Endothelial cell of umbilical vein (primary cell): ENCODE data around the gene NDUFS5. TPM values are rescaled to one million over a fixed set of nuclear protein-coding genes. Genes with fewer than 3 reads are reported as not detected.
"Not testable (repeated sequence)": the region's sequence is repeated elsewhere in the genome, so short reads cannot be mapped to it uniquely, and the experiment has no call there.

Source experiments
- BruUV-seq: library from RNA; stranded (reverse); fragments of 400-500 nt; replicated peaks from 2 replicates; lab custom pipeline; 2021; lab: Mats Ljungman, UMichigan
- CTCF ChIA-PET: fragments of 300-600, 350-600 bp; sonication (Branson Sonifier 250); formaldehyde crosslinking; loops from one replicate; lab custom pipeline; 2021; ENCODE audit warnings: antibody characterized with exemption, inconsistent platforms; lab: Charles Lee
- POLR2A ChIA-PET: fragments of 300-600, 350-600 bp; sonication (Branson Sonifier 250); formaldehyde crosslinking; loops from one replicate; lab custom pipeline; 2021; ENCODE audit warnings: antibody characterized with exemption, inconsistent platforms; lab: Charles Lee
- DNase-seq: peaks from one replicate; pipeline ENCODE4 v3.0.0-alpha.2; 2011; ENCODE audit warnings: low read depth, low spot score
- FAIRE-seq: peaks from 2 replicates; lab custom pipeline; 2011; peaks lifted over from hg19 to GRCh38; lab: Jason Lieb, UNC
- H2AFZ ChIP-seq: 2 replicates; pipeline ENCODE4 v1.6.0; 2012; ENCODE audit warnings: low read depth, low read length, control low read depth, inconsistent platforms
- H3K27ac ChIP-seq: 2 replicates; pipeline ENCODE4 v1.5.1; 2011; ENCODE audit warnings: low read depth, mild to moderate bottlenecking, control low read depth, low read length, moderate library complexity; ENCODE audit not compliant: insufficient read depth
- H3K27me3 ChIP-seq, 2 experiments: 2 replicates each; pipeline versions ENCODE4 v1.6.0 to v1.6.1; 2011; ENCODE audit warnings: low read length in 2 of 2, mixed read lengths in 1 of 2; ENCODE audit not compliant: control insufficient read depth in 2 of 2, insufficient read depth in 2 of 2
- H3K36me3 ChIP-seq, 2 experiments: 2 replicates in 1 of 2; 3 replicates in 1 of 2; pipeline ENCODE4 v1.5.1; 2011; ENCODE audit warnings: low read length in 2 of 2, mild to moderate bottlenecking in 1 of 2, moderate library complexity in 1 of 2; ENCODE audit not compliant: control insufficient read depth in 2 of 2, insufficient read depth in 2 of 2; ENCODE audit errors: extremely low read depth in 1 of 2
- H3K4me1 ChIP-seq: 3 replicates; pipeline ENCODE4 v1.5.1; 2011; ENCODE audit warnings: mild to moderate bottlenecking, low read length; ENCODE audit not compliant: control insufficient read depth, insufficient read depth; ENCODE audit errors: extremely low read depth
- H3K4me2 ChIP-seq: 2 replicates; pipeline ENCODE4 v1.6.1; 2011; ENCODE audit warnings: low read length, control low read depth, mixed read lengths; ENCODE audit not compliant: insufficient read depth
- H3K4me3 ChIP-seq, 3 experiments: fragments of 200-600 bp in 1 of 3; sonication (generic), shearing (Covaris generic) in 1 of 3; replicated peaks in 1 of 3; 2 replicates each; pipeline ENCODE4 v1.5.1; 2011 to 2016; ENCODE audit warnings: control low read depth in 3 of 3, low read length in 3 of 3, mild to moderate bottlenecking in 2 of 3, inconsistent platforms in 1 of 3, low read depth in 1 of 3, moderate library complexity in 1 of 3; ENCODE audit not compliant: insufficient read depth in 1 of 3
- H3K79me2 ChIP-seq: 2 replicates; pipeline ENCODE4 v1.6.0; 2012; ENCODE audit warnings: low read length, inconsistent platforms; ENCODE audit not compliant: control insufficient read depth, insufficient read depth
- H3K9ac ChIP-seq: replicated peaks from 2 replicates; pipeline ENCODE3; 2011; ENCODE audit warnings: low read length, control low read depth; ENCODE audit not compliant: insufficient read depth; ENCODE audit errors: extremely low read depth
- H3K9me1 ChIP-seq: replicated peaks from 3 replicates; pipeline ENCODE4 v1.6.0; 2011; ENCODE audit warnings: mild to moderate bottlenecking, low read length; ENCODE audit not compliant: control insufficient read depth, insufficient read depth; ENCODE audit errors: extremely low read depth
- H3K9me3 ChIP-seq: replicated peaks from 2 replicates; pipeline ENCODE4 v1.5.1; 2012; ENCODE audit warnings: low read length, inconsistent platforms; ENCODE audit not compliant: control insufficient read depth, insufficient read depth
- H4K20me1 ChIP-seq: replicated peaks from 2 replicates; pipeline ENCODE3; 2011; ENCODE audit warnings: mild to moderate bottlenecking, low read length; ENCODE audit not compliant: control insufficient read depth, insufficient read depth; ENCODE audit errors: extremely low read depth
- EZH2 ChIP-seq: IDR thresholded peaks from 2 replicates; pipeline ENCODE4 v1.6.1; 2012; ENCODE audit warnings: borderline replicate concordance, low read depth, mild to moderate bottlenecking, moderate library complexity, low read length, inconsistent platforms; ENCODE audit not compliant: severe bottlenecking
- FOS ChIP-seq: IDR thresholded peaks from 2 replicates; pipeline ENCODE4 v1.6.1; 2011; ENCODE audit warnings: mild to moderate bottlenecking, low read length, moderate library complexity, borderline replicate concordance; ENCODE audit not compliant: insufficient read depth
- GATA2 ChIP-seq: IDR thresholded peaks from 2 replicates; pipeline ENCODE4 v1.7.0; 2011; ENCODE audit warnings: low read depth, mild to moderate bottlenecking, moderate library complexity, mixed read lengths, low read length; ENCODE audit not compliant: insufficient read length, insufficient read depth
- JUN ChIP-seq: IDR thresholded peaks from 2 replicates; pipeline ENCODE4 v1.6.1; 2011; ENCODE audit warnings: borderline replicate concordance, low read depth; ENCODE audit not compliant: insufficient read length, insufficient read depth
- MYC ChIP-seq: IDR thresholded peaks from one replicate; pipeline ENCODE4 v1.6.1; 2011; ENCODE audit warnings: mild to moderate bottlenecking, low read depth, low read length
- POLR2A ChIP-seq: IDR thresholded peaks from 2 replicates; pipeline ENCODE4 v1.6.1; 2012; ENCODE audit warnings: low read depth, mild to moderate bottlenecking, control low read depth, low read length
- POLR2AphosphoS5 ChIP-seq: IDR thresholded peaks from 2 replicates; pipeline ENCODE4 v1.6.1; 2012; ENCODE audit warnings: low read depth, mild to moderate bottlenecking, control low read depth, low read length, moderate library complexity; ENCODE audit not compliant: insufficient read depth
- dilution Hi-C: fragments of 300-500 bp; cut with MboI; formaldehyde crosslinking; loops from one replicate; pipeline ENCODE4 v1.15.0; 2019; ENCODE audit warnings: low sequenced_read_pairs; ENCODE audit not compliant: extremely low pct_ligation_motif_present
- intact Hi-C: fragments of 100-400 bp; cut with micrococcal nuclease; formaldehyde crosslinking; loops from one replicate; pipeline ENCODE4 v1.10.0; 2022
- polyA plus RNA-seq, 4 experiments: library from polyadenylated mRNA; depleted of rRNA in 3 of 4; stranded (reverse) in 3 of 4; unstranded in 1 of 4; fragments of >200 nt; gene quantifications; 2 replicates each; pipeline versions ENCODE4 v1.2.1 to v1.2.3, GENCODE V29; 2011 to 2012; ENCODE audit warnings: missing spikeins in 1 of 4
- total RNA-seq: library from RNA; stranded (reverse); gene quantifications from 2 replicates; pipeline ENCODE4 v1.2.3, GENCODE V29; 2021
- TF ChIP-seq, protein P1 (sequence below): IDR thresholded peaks from 2 replicates; pipeline ENCODE4 v1.6.1; 2011; ENCODE audit not compliant: insufficient read depth, insufficient read length
- TF ChIP-seq, protein P2 (sequence below), 2 donors: IDR thresholded peaks; 1 replicate in 1 of 2; 2 replicates in 1 of 2; pipeline ENCODE4 v1.5.1; 2011; ENCODE audit warnings: low read length in 2 of 2, mild to moderate bottlenecking in 2 of 2, moderate library complexity in 2 of 2, control low read depth in 1 of 2, inconsistent platforms in 1 of 2, low read depth in 1 of 2; ENCODE audit not compliant: insufficient read depth in 1 of 2; ENCODE audit errors: extremely low read depth in 1 of 2

NDUFS5 gene
- total and polyA plus RNA-seq, 2 donors (not counting 3 experiments of a cell fraction or from before 2014, with no cell fraction given), result 327 to 710 TPM

DNA sequence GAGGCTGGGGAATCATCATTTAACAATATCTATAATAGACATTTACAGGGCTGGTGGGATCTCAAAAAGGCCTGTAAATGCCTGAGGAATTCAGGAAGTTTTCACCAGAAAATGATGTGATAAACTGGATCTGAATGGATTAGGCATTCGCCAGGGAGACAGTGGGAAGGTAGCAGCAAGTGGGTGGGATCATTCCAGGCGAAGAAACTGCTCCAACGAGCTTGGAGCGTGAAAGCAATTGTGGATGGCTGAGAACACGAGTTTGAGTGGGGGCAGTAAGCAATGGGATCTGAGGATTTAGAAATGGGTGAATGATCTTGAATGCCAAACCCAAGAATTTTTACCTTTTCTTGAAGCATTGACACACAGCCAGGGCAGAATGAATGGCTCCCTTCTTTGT is 8.9 kb upstream of the NDUFS5 start:
- POLR2A ChIA-PET, result no interaction called here
- dilution Hi-C loops, result no loop called here
- H3K4me2 ChIP-seq, result no peak overlapping the region

DNA sequence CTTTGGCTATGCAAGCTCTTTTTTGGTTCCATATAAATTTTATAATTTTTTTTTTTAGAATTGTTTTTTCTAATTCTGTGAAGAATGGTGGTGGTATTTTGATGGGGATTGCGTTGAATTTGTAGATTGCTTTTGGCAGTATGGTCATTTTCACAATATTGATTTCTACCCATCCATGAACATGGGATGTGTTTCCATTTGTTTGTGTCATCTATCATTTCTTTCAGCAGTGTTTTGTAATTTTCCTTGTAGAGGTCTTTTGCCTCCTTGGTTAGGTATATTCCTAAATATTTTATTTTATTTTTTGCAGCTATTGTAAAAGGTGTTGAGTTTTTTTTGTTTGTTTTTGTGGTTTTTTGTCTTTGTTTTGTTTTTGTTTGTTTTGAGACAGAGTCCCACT is 5.7 kb upstream of the NDUFS5 start:
- not testable (repeated sequence) for BruUV-seq

More for the DNA sequence above, 8.9 kb upstream of the NDUFS5 start:
- H3K79me2 ChIP-seq, result no peaks in the 10 kb centered on the region
- H3K9me3 ChIP-seq, result no peaks in the 10 kb centered on the region
- CTCF ChIA-PET, result no interaction called here
- no peaks in the 10 kb centered on the region for H3K27me3 ChIP-seq
- H2AFZ ChIP-seq, result no peak overlapping the region
- H3K36me3 ChIP-seq, result peaks cover 0 to 2% of the 10 kb centered on the region in 2 experiments
- no peaks in the 10 kb centered on the region for H4K20me1 ChIP-seq
- no peak overlapping the region for H3K9ac ChIP-seq
- H3K4me3 ChIP-seq, result no peak overlapping the region
- no peaks in the 10 kb centered on the region for H3K4me1 ChIP-seq
- DNase-seq, result no peak
- intact Hi-C loops, result no loop called here
- no peak overlapping the region for H3K27ac ChIP-seq
- no peak for FAIRE-seq
- no peaks in the 10 kb centered on the region for H3K9me1 ChIP-seq
- BruUV-seq, result no TSS peak
- no peak for TF ChIP-seq GATA2
- TF ChIP-seq FOS, result no peak
- no peak for TF ChIP-seq EZH2
- no peak for TF ChIP-seq JUN
- TF ChIP-seq, protein P1, sequence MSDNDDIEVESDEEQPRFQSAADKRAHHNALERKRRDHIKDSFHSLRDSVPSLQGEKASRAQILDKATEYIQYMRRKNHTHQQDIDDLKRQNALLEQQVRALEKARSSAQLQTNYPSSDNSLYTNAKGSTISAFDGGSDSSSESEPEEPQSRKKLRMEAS, result no peak
- TF ChIP-seq, protein P2, sequence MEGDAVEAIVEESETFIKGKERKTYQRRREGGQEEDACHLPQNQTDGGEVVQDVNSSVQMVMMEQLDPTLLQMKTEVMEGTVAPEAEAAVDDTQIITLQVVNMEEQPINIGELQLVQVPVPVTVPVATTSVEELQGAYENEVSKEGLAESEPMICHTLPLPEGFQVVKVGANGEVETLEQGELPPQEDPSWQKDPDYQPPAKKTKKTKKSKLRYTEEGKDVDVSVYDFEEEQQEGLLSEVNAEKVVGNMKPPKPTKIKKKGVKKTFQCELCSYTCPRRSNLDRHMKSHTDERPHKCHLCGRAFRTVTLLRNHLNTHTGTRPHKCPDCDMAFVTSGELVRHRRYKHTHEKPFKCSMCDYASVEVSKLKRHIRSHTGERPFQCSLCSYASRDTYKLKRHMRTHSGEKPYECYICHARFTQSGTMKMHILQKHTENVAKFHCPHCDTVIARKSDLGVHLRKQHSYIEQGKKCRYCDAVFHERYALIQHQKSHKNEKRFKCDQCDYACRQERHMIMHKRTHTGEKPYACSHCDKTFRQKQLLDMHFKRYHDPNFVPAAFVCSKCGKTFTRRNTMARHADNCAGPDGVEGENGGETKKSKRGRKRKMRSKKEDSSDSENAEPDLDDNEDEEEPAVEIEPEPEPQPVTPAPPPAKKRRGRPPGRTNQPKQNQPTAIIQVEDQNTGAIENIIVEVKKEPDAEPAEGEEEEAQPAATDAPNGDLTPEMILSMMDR (IDR thresholded peaks at IDR 0.05; ENCODE audit: extremely low read depth in 1 of 2, insufficient read depth in 1 of 2, low read depth in 1 of 2, low read length in 2 of 2), result no peak
- no peak for TF ChIP-seq POLR2AphosphoS5
- no peak for TF ChIP-seq MYC
- no peak for TF ChIP-seq POLR2A

More for the DNA sequence above, 5.7 kb upstream of the NDUFS5 start:
- H3K4me3 ChIP-seq, FAIRE-seq, H3K27me3 ChIP-seq, H3K36me3 ChIP-seq, H3K4me1 ChIP-seq, intact Hi-C loops, H3K4me2 ChIP-seq, dilution Hi-C loops, H3K9me1 ChIP-seq, H4K20me1 ChIP-seq, H3K79me2 ChIP-seq, DNase-seq, H2AFZ ChIP-seq, H3K9me3 ChIP-seq, H3K9ac ChIP-seq, H3K27ac ChIP-seq, POLR2A ChIA-PET: not testable (repeated sequence)
- CTCF ChIA-PET, result interaction anchor here (1.8 kb wide), 1 partner anchor 78 kb away, joined by 4 read pairs; no protein-coding TSS in a partner anchor
